ENCODE measurements around the gene MRPL2.

DNA sequence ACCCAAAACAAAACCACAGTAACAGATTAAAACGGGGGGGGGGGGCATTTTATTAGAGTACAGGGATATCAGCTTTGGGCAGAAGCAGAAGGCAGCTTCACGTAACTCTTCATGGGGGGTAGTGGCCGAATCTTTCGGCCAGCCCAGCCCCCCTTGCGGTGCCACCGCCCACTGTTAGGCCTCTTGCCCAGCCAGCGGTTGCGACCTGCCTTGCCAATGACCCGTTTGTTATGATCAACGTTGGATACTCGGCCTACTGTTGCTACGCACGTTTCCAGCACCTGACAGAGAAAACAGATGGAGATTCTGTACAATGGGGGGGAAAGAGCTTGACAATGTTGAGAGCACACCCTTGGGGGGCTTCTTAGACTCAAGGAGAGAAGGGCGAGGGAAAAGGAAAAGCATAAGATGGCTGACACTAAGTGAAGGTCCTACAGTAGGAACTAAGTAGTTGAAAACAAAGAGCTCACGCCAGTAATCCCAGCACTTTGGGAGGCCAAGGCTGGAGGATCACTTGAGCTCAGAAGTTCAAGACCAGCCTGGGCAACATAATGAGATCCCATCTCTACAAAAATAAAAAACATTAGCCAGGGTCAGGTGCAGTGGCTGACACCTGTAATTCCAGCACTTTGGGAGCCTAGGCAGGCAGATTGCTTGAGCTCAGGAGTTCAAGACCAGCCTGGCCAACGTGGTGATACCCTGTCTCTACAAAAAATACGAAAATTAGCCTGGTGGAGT lies 4.9 kb downstream of the MRPL2 start:
- TF ChIP-seq POLR2A (IDR thresholded peaks at IDR 0.05) (no peak), POLR2AphosphoS5 (IDR thresholded peaks at IDR 0.05) (no peak)
- TF ChIP-seq, protein P1, sequence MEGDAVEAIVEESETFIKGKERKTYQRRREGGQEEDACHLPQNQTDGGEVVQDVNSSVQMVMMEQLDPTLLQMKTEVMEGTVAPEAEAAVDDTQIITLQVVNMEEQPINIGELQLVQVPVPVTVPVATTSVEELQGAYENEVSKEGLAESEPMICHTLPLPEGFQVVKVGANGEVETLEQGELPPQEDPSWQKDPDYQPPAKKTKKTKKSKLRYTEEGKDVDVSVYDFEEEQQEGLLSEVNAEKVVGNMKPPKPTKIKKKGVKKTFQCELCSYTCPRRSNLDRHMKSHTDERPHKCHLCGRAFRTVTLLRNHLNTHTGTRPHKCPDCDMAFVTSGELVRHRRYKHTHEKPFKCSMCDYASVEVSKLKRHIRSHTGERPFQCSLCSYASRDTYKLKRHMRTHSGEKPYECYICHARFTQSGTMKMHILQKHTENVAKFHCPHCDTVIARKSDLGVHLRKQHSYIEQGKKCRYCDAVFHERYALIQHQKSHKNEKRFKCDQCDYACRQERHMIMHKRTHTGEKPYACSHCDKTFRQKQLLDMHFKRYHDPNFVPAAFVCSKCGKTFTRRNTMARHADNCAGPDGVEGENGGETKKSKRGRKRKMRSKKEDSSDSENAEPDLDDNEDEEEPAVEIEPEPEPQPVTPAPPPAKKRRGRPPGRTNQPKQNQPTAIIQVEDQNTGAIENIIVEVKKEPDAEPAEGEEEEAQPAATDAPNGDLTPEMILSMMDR (IDR thresholded peaks at IDR 0.05): no peak

Measured in breast epithelium (tissue), 3 donors.